PC-3 (cell line): ENCODE results near the gene SLC9A6. TPM values are rescaled to one million over a fixed set of nuclear protein-coding genes. Genes with fewer than 3 reads are reported as not detected.
"Not testable (repeated sequence)": the region's sequence is repeated elsewhere in the genome, so short reads cannot be mapped to it uniquely, and the experiment has no call there.

Experiments used
- ATAC-seq: fragments of 200-7000 bp; cut with Tn5 transposase; 2 replicates; pipeline ENCODE4 v1.9.1; 2020; ENCODE audit warnings: mild to moderate bottlenecking, moderate library complexity
- BruUV-seq: library from RNA; stranded (reverse); fragments of 400-500 nt; replicated peaks from 2 replicates; lab custom pipeline; 2021; lab: Mats Ljungman, UMichigan
- CTCF ChIA-PET: fragments of 300-600 bp; sonication (Branson Sonifier 250); formaldehyde crosslinking; loops from one replicate; lab custom pipeline; 2022; ENCODE audit warnings: antibody characterized with exemption; lab: Charles Lee
- POLR2A ChIA-PET: fragments of 300-600 bp; sonication (Branson Sonifier 250); formaldehyde crosslinking; loops from one replicate; lab custom pipeline; 2022; ENCODE audit warnings: antibody characterized with exemption; ENCODE audit not compliant: unreplicated experiment; lab: Charles Lee
- DNase-seq: peaks from one replicate; pipeline ENCODE4 v3.0.0-alpha.2; 2015
- H2AFZ ChIP-seq: fragments of 300-600 bp; sonication (generic); 2 replicates; pipeline ENCODE4 v1.6.0; 2016; ENCODE audit warnings: antibody characterized with exemption, low read length
- H3F3A ChIP-seq: fragments of 300-600 bp; sonication (generic); one replicate; pipeline ENCODE4 v1.6.0; 2017; ENCODE audit warnings: antibody characterized with exemption, low read length, control low read depth, mild to moderate bottlenecking; ENCODE audit not compliant: unreplicated experiment
- H3K27ac ChIP-seq: fragments of 300-600 bp; sonication (generic); 2 replicates; pipeline ENCODE4 v1.5.1; 2016; ENCODE audit warnings: mild to moderate bottlenecking, low read length
- H3K27me3 ChIP-seq: fragments of 300-600 bp; sonication (generic); 2 replicates; pipeline ENCODE4 v1.6.1; 2016; ENCODE audit warnings: low read length, mixed read lengths
- H3K36me3 ChIP-seq: fragments of 300-600 bp; sonication (generic); 2 replicates; pipeline ENCODE4 v1.6.1; 2016; ENCODE audit warnings: low read depth, mixed run types, low read length, mixed read lengths
- H3K4me1 ChIP-seq: fragments of 300-600 bp; sonication (generic); 2 replicates; pipeline ENCODE4 v1.5.1; 2016; ENCODE audit warnings: low read length; ENCODE audit not compliant: insufficient read depth
- H3K4me2 ChIP-seq: fragments of 300-600 bp; sonication (generic); 2 replicates; pipeline ENCODE4 v1.6.0; 2016; ENCODE audit warnings: low read length
- H3K4me3 ChIP-seq: fragments of 300-600 bp; sonication (generic); 2 replicates; pipeline ENCODE4 v1.5.1; 2016; ENCODE audit warnings: mild to moderate bottlenecking, low read length, mixed read lengths
- H3K79me2 ChIP-seq: fragments of 300-600 bp; sonication (generic); 2 replicates; pipeline ENCODE4 v1.6.1; 2017; ENCODE audit warnings: low read length, mixed read lengths
- H3K9ac ChIP-seq: fragments of 300-600 bp; sonication (generic); 2 replicates; pipeline ENCODE4 v1.6.0; 2016; ENCODE audit warnings: mild to moderate bottlenecking, low read length
- H3K9me2 ChIP-seq: fragments of 300-600 bp; sonication (generic); replicated peaks from 2 replicates; pipeline ENCODE4 v1.6.1; 2016; ENCODE audit warnings: mixed run types, low read length, mixed read lengths
- H3K9me3 ChIP-seq: fragments of 300-600 bp; sonication (generic); 2 replicates; pipeline ENCODE4 v1.6.1; 2016; ENCODE audit warnings: low read length, mixed read lengths
- H4K20me1 ChIP-seq: fragments of 300-600 bp; sonication (generic); 2 replicates; pipeline ENCODE4 v1.6.1; 2016; ENCODE audit warnings: low read length, mixed read lengths
- EZH2 ChIP-seq: fragments of 300-600 bp; sonication (generic); IDR thresholded peaks from one replicate; pipeline ENCODE4 v1.6.1; 2017; ENCODE audit warnings: antibody characterized with exemption, mild to moderate bottlenecking, low read length; ENCODE audit not compliant: unreplicated experiment
- EZH2phosphoT487 ChIP-seq: fragments of 300-600 bp; sonication (generic); IDR thresholded peaks from 2 replicates; pipeline ENCODE4 v1.6.1; 2018; ENCODE audit warnings: mild to moderate bottlenecking, antibody characterized with exemption, low read length, borderline replicate concordance
- intact Hi-C: fragments of 100-400 bp; cut with micrococcal nuclease; formaldehyde crosslinking; loops from 2 replicates; pipeline ENCODE4 v1.9.0; 2023
- total RNA-seq: library from RNA; depleted of rRNA; stranded (reverse); fragments of >200 nt; gene quantifications from 2 replicates; pipeline ENCODE4 v1.2.3, GENCODE V29; 2014; rRNA removed
- TF ChIP-seq, protein P1 (sequence below): fragments of 300-600 bp; sonication (generic); conservative IDR thresholded peaks from 2 replicates; pipeline ENCODE4 v1.5.1; 2017; ENCODE audit warnings: antibody characterized with exemption, low read depth, mild to moderate bottlenecking, low read length

The SLC9A6 gene
- total RNA-seq, 1 experiment from 2014 or later = 14.4 TPM

DNA sequence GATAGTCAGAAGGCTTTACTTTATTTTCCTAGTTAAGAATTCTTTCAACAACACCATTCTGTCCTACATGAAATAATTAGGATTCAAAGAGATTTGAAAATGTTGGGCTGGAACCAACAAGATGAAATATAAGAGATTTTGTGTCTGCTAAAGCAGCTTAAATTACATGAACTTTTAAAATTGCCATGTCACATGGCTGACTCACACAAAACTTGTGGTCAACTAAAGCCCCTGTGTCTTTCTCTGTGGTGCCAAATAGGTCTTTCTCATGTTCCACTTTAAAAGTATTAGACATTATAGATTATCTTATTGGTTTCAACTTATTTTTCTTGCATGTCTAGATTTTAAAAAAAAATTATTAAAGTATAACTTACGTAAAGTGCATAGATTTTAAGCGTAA is 101.3 kb downstream of the SLC9A6 start:
- ATAC-seq (peak; percentile 45), DNase-seq (peak; percentile 57)
- Histone ChIP-seq H3K9me3 (no peaks in the 10 kb centered on the region), H3K36me3 (no peaks in the 10 kb centered on the region), H3K79me2 (no peaks in the 10 kb centered on the region), H2AFZ (no peak overlapping the region), H3F3A (no peaks in the 10 kb centered on the region), H3K9me2 (no peaks in the 10 kb centered on the region), H3K27ac (peak overlapping the region; percentile 14; the same call in 1 of the 2 replicates), H3K4me2 (no peak overlapping the region), H3K4me3 (no peak overlapping the region), H4K20me1 (no peaks in the 10 kb centered on the region), H3K9ac (no peak overlapping the region), H3K27me3 (no peaks in the 10 kb centered on the region), H3K4me1 (0 out of 2 replicates have a peak, but pooled peaks cover 3% of the 10 kb centered on the region)
- TF ChIP-seq, protein P1, sequence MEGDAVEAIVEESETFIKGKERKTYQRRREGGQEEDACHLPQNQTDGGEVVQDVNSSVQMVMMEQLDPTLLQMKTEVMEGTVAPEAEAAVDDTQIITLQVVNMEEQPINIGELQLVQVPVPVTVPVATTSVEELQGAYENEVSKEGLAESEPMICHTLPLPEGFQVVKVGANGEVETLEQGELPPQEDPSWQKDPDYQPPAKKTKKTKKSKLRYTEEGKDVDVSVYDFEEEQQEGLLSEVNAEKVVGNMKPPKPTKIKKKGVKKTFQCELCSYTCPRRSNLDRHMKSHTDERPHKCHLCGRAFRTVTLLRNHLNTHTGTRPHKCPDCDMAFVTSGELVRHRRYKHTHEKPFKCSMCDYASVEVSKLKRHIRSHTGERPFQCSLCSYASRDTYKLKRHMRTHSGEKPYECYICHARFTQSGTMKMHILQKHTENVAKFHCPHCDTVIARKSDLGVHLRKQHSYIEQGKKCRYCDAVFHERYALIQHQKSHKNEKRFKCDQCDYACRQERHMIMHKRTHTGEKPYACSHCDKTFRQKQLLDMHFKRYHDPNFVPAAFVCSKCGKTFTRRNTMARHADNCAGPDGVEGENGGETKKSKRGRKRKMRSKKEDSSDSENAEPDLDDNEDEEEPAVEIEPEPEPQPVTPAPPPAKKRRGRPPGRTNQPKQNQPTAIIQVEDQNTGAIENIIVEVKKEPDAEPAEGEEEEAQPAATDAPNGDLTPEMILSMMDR = no peak
- no peak for TF ChIP-seq EZH2phosphoT487
- no peak for TF ChIP-seq EZH2
- intact Hi-C loops = no loop called here
- ChIA-PET POLR2A (no interaction called here), CTCF (no interaction called here)
- BruUV-seq = no TSS peak

- POLR2A ChIA-PET, H2AFZ ChIP-seq, CTCF ChIA-PET, H3K9me2 ChIP-seq, BruUV-seq, H3K9ac ChIP-seq, H3K36me3 ChIP-seq, H3K4me2 ChIP-seq, H4K20me1 ChIP-seq, intact Hi-C loops, H3K27ac ChIP-seq, ATAC-seq, DNase-seq, H3K9me3 ChIP-seq, H3K27me3 ChIP-seq, H3K4me3 ChIP-seq, H3F3A ChIP-seq, H3K4me1 ChIP-seq, H3K79me2 ChIP-seq: not testable (repeated sequence)
These were observed 106.7 kb downstream of the SLC9A6 start for GRCh38 chrX:136091898-136092297.

DNA sequence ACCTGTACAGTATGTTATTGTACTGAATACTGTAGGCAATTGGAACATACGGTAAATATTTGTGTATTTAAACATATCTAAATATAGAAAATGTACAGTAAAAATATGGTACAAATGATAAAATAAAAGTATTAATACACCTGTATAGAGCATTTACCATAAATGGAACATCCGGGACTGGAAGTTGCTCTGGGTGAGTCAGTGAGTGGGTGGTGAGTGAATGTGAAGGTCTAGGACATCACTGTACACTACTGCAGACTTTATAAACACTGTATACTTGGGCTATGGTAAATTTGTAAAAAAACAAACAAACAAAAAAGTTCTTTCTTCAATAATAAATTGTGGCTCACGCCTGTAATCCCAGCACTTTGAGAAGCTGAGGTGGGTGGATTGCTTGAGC is 109.7 kb downstream of the SLC9A6 start:
- no TSS peak for BruUV-seq
- no peaks in the 10 kb centered on the region for H3K27me3 ChIP-seq
- POLR2A ChIA-PET = no interaction called here
- H3K4me2 ChIP-seq = no peak overlapping the region
- H3K9ac ChIP-seq = no peak overlapping the region
- no peak overlapping the region for H2AFZ ChIP-seq
- intact Hi-C loops = no loop called here
- ATAC-seq (no peak), DNase-seq (peak; percentile 16)
- no peaks in the 10 kb centered on the region for H3K9me2 ChIP-seq
- no peaks in the 10 kb centered on the region for H3F3A ChIP-seq
- H3K4me1 ChIP-seq = no peaks in the 10 kb centered on the region
- no peaks in the 10 kb centered on the region for H3K79me2 ChIP-seq
- TF ChIP-seq EZH2phosphoT487 (no peak), EZH2 (no peak)
- TF ChIP-seq, protein P1 = no peak
- H3K27ac ChIP-seq = no peak overlapping the region
- CTCF ChIA-PET = no interaction called here
- H3K36me3 ChIP-seq = no peaks in the 10 kb centered on the region
- no peak overlapping the region for H3K4me3 ChIP-seq
- H3K9me3 ChIP-seq = no peaks in the 10 kb centered on the region
- no peaks in the 10 kb centered on the region for H4K20me1 ChIP-seq

Other genes with a start within 250 kb of the SLC9A6 start
- not detected in 2 replicates for gene CT45A3, start 217.2 kb upstream of the SLC9A6 start, total RNA-seq
- gene CT45A5, start 199.9 kb upstream of the SLC9A6 start, total RNA-seq = not detected in 2 replicates
- gene CT45A6, start 182.6 kb upstream of the SLC9A6 start, total RNA-seq = not detected in 2 replicates
- not detected in 2 replicates for gene CT45A2, start 165.4 kb upstream of the SLC9A6 start, total RNA-seq
- gene CT45A7, start 148.2 kb upstream of the SLC9A6 start, total RNA-seq = not detected in 2 replicates
- not detected in 2 replicates for gene CT45A8, start 130.9 kb upstream of the SLC9A6 start, total RNA-seq
- not detected in 2 replicates for gene CT45A9, start 113.6 kb upstream of the SLC9A6 start, total RNA-seq
- gene CT45A10, start 92.0 kb upstream of the SLC9A6 start, total RNA-seq = not detected in 2 replicates
- gene SAGE1, start 91.7 kb upstream of the SLC9A6 start, total RNA-seq = not detected in 2 replicates
- 20.7 and 23.1 TPM in 2 replicates for gene MMGT1, start 11.4 kb upstream of the SLC9A6 start, total RNA-seq
- 42.4 and 51.8 TPM in 2 replicates for gene FHL1, start 162.1 kb downstream of the SLC9A6 start, total RNA-seq